Measurements from ENCODE around the gene ASB2. TPM values are rescaled to one million over a fixed set of nuclear protein-coding genes. Genes with fewer than 3 reads are reported as not detected.
A peak's percentile ranks its signal among the peaks of the same experiment; 100 is the strongest.

Gene ASB2
- total and polyA plus RNA-seq, 10 donors = 6.6 to 18.0 (median 11.3) TPM

GRCh38 chr14:93974833-93975232 is 1.5 kb downstream of the ASB2 start:
- 69 to 88% (median 86%) methylated on average over 4 to 12 of the region's 12 CpGs for WGBS, 5 donors
- TF ChIP-seq CTCF (IDR thresholded peaks at IDR 0.05 in 8 of 11, conservative IDR thresholded peaks at IDR 0.05 in 3 of 11) = no peak
- no peak for TF ChIP-seq POLR2AphosphoS5 (IDR thresholded peaks at IDR 0.05)
- TF ChIP-seq POLR2A (IDR thresholded peaks at IDR 0.05) = no peak
- H3K4me1 ChIP-seq = peaks cover 12 to 73% (median 38%) of the 10 kb centered on the region in 6 donors
- peaks cover 0 to 11% (median 9%) of the 10 kb centered on the region in 8 donors for H3K9me3 ChIP-seq
- H3K4me3 ChIP-seq = no peak overlapping the region
- intact Hi-C loops (cut with DNase I; ENCODE audit: low total_unique reads) = no loop called here
- DNase-seq = no peak
- H3K27me3 ChIP-seq (replicated peaks in 1 of 7) = peaks cover 0 to 30% (median 0%) of the 10 kb centered on the region in 7 donors
- no peaks in the 10 kb centered on the region for H3K36me3 ChIP-seq
- H3K27ac ChIP-seq = peak overlapping the region in 1 of 8 donors; percentile 66

GRCh38 chr14:93974299-93974698 is 2.1 kb downstream of the ASB2 start:
- H3K36me3 ChIP-seq = no peaks in the 10 kb centered on the region
- intact Hi-C loops (cut with DNase I; ENCODE audit: low total_unique reads) = no loop called here
- H3K4me1 ChIP-seq = peaks cover 15 to 78% (median 42%) of the 10 kb centered on the region in 6 donors
- WGBS, 5 donors = 85 to 96% (median 89%) methylated on average over 6 of the region's 6 CpGs
- DNase-seq = no peak
- H3K4me3 ChIP-seq = no peak overlapping the region
- TF ChIP-seq CTCF (IDR thresholded peaks at IDR 0.05 in 8 of 11, conservative IDR thresholded peaks at IDR 0.05 in 3 of 11) = no peak
- TF ChIP-seq POLR2A (IDR thresholded peaks at IDR 0.05) = no peak
- no peak for TF ChIP-seq POLR2AphosphoS5 (IDR thresholded peaks at IDR 0.05)
- H3K27me3 ChIP-seq (replicated peaks in 1 of 7) = peaks cover 0 to 30% (median 0%) of the 10 kb centered on the region in 7 donors
- H3K27ac ChIP-seq = no peak overlapping the region
- peaks cover 0 to 11% (median 9%) of the 10 kb centered on the region in 8 donors for H3K9me3 ChIP-seq

GRCh38 chr14:93973607-93974006 is 2.8 kb downstream of the ASB2 start:
- H3K27ac ChIP-seq = no peak overlapping the region
- intact Hi-C loops (cut with DNase I; ENCODE audit: low total_unique reads) = no loop called here
- DNase-seq = peak; percentile 74
- no peaks in the 10 kb centered on the region for H3K36me3 ChIP-seq
- WGBS, 5 donors = 79 to 100% (median 88%) methylated on average over 1 to 6 of the region's 6 CpGs
- H3K9me3 ChIP-seq = peaks cover 0 to 11% (median 9%) of the 10 kb centered on the region in 8 donors
- H3K27me3 ChIP-seq (replicated peaks in 1 of 7) = peaks cover 0 to 30% (median 0%) of the 10 kb centered on the region in 7 donors
- no peak overlapping the region for H3K4me3 ChIP-seq
- TF ChIP-seq POLR2A (IDR thresholded peaks at IDR 0.05) (no peak), CTCF (IDR thresholded peaks at IDR 0.05 in 8 of 11, conservative IDR thresholded peaks at IDR 0.05 in 3 of 11) (no peak), POLR2AphosphoS5 (IDR thresholded peaks at IDR 0.05) (no peak)
- H3K4me1 ChIP-seq = peaks cover 19 to 79% (median 49%) of the 10 kb centered on the region in 6 donors

GRCh38 chr14:93972618-93973205 is 3.7 kb downstream of the ASB2 start:
- peaks cover 0 to 7% (median 4%) of the 10 kb centered on the region in 8 donors for H3K9me3 ChIP-seq
- no peaks in the 10 kb centered on the region for H3K36me3 ChIP-seq
- H3K27ac ChIP-seq = peak overlapping the region in 1 of 8 donors; percentile 21
- TF ChIP-seq POLR2AphosphoS5 (IDR thresholded peaks at IDR 0.05) = no peak
- TF ChIP-seq POLR2A (IDR thresholded peaks at IDR 0.05) = no peak
- TF ChIP-seq CTCF (IDR thresholded peaks at IDR 0.05 in 8 of 11, conservative IDR thresholded peaks at IDR 0.05 in 3 of 11) = no peak
- 86 to 91% (median 87%) methylated on average over 3 to 6 of the region's 6 CpGs for WGBS, 5 donors
- intact Hi-C loops (cut with DNase I; ENCODE audit: low total_unique reads) = no loop called here
- peaks cover 0 to 30% (median 0%) of the 10 kb centered on the region in 7 donors for H3K27me3 ChIP-seq (replicated peaks in 1 of 7)
- DNase-seq = no peak
- H3K4me1 ChIP-seq = peaks cover 28 to 79% (median 58%) of the 10 kb centered on the region in 6 donors
- H3K4me3 ChIP-seq = no peak overlapping the region
